HuH-7.5 (cell line): Measurements from ENCODE around the gene FBXL15.

Experiments
- DNase-seq: peaks from one replicate; pipeline ENCODE4 v3.0.0; 2011; ENCODE audit warnings: low spot score

Gene FBXL15

DNA sequence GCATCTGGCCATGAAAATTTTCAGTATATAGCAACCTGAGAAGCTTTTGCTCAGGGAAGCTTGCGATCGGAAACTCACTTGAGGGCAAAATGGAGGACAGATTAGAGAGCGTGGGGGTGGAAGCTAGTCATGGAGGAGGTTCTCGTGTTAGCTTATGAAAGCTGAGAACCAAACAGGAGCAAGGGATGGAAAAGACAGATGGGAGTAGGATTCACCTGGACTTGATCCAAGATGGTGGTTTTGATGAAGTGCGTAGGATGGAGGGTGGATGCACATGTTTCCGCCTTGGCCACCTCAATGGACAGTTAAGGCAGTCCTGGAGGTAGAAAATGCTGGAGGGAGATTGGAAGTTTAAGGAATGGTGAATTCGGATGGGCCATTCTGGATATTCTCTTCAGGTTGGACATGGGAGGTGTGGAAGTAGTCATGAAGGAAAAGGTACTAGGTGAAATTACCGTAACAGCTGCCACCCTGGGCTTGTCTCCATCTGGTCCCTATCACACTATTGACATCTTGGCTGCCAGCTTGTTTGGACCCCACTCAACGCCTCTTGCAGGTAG is 37.0 kb downstream of the FBXL15 start:
- DNase-seq = no peak

DNA sequence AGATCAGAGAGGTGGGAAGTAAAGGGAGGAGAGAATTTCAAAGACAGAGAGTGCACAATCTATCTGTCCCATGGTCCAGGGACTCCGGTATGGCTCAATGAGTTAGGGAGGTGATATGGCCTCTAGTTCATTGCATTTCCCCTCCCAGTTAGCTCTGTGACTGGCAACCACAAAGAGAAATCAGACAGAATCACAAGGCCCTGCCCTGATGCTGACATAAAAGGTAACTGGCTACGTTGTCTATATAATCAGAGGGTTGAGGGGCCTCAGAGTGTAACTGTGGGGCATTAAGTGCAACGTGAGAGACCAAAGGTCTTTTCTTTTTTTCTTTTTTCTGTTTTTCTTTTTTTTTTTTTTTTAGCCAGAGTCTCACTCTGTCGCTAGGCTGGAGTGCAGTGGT is 38.0 kb downstream of the FBXL15 start:
- DNase-seq = no peak

GRCh38 chr10:102460836-102461186 is 40.2 kb downstream of the FBXL15 start:
- no peak for DNase-seq

- peak; percentile 97 for DNase-seq
These were observed 40.8 kb downstream of the FBXL15 start for GRCh38 chr10:102461187-102462054.

DNA sequence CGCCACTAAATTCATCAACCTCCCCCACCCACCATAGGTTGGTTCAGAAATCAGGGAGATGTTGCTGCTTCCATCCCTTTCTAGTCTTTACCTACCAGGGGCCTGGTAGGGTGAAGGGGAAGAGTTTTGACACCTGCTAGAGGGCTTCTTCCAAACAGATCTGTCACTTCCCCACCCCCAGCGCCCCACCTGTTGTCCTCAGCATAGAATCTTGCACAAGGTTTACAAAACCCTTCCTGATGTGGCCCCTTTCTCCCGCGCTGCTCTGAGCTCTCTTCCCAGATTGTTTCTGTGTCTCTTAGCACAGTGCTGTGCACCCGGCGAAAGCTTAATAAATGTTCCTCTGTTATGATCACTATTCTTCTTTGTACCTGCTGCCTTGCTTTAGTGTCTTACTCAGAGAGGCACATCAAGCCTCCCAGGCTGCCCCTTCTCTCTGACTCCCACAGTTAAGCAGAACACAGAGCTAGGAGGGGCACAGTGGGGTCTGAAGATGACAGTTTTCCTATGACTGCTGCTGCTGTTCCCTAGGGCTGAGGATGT is 41.9 kb downstream of the FBXL15 start:
- no peak for DNase-seq

GRCh38 chr10:102463983-102464382 is 43.3 kb downstream of the FBXL15 start:
- no peak for DNase-seq

DNA sequence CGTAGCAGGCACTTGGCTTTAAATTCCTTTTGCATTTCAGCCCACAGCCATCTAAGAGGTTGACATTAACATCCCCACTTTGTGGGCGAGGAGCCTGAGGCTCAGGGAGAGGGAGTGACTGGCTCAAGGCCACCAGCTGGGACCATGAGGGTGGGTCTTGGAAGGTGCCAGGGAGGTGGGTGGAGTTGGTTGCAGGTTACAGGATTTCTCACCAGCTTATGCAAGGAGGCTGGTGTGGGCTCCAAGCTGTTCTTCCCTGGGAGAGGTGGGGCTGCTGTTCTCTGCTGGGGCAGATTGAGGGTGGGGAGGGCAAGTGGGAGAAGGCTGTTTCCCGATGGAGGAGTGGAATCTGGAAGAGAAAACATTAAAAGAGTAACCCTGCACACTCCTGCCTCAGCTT is 44.8 kb downstream of the FBXL15 start:
- DNase-seq = no peak

GRCh38 chr10:102467318-102467717 is 46.7 kb downstream of the FBXL15 start:
- no peak for DNase-seq

DNA sequence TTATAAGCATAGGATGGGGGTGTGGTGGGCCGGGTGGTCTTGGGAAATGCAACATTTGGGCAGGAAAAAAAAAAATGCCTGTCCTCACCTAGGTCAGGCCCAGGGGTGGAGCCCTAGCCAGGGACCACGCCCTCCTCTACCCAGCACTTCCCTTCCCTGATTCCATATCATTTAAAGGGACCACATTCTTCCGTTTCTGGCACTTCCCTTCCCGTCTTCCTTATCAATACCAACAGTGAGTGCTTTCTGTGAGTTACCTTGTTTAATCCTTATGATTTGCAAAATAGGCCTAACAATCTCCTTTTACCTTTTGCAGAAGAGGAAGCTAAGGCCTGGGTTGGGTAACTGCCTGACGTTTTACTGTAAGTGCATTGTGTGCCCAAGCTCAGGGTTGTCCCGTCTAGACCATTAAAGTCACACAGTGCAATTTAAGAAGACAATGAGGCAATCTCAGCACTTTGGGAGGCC is 47.4 kb downstream of the FBXL15 start:
- DNase-seq = no peak

DNA sequence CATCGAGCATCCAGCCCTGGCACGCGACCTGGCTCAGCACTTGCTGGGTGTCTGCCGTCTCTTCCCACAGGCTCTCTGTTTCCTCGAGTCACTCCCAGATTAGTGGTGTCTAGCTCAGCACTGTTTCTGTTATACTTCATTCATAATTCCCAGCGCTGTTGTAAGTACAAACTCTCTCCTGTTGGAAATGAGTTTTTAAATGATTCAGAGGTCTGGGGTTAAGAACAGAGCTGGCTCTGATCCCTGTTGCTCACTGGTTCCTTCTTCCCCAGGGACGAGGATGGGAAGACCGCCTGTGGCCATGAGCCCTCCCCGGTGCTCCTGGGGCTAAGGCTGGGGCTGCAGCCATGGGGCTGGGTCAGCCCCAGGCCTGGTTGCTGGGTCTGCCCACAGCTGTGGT is 48.0 kb downstream of the FBXL15 start:
- DNase-seq = no peak

DNA sequence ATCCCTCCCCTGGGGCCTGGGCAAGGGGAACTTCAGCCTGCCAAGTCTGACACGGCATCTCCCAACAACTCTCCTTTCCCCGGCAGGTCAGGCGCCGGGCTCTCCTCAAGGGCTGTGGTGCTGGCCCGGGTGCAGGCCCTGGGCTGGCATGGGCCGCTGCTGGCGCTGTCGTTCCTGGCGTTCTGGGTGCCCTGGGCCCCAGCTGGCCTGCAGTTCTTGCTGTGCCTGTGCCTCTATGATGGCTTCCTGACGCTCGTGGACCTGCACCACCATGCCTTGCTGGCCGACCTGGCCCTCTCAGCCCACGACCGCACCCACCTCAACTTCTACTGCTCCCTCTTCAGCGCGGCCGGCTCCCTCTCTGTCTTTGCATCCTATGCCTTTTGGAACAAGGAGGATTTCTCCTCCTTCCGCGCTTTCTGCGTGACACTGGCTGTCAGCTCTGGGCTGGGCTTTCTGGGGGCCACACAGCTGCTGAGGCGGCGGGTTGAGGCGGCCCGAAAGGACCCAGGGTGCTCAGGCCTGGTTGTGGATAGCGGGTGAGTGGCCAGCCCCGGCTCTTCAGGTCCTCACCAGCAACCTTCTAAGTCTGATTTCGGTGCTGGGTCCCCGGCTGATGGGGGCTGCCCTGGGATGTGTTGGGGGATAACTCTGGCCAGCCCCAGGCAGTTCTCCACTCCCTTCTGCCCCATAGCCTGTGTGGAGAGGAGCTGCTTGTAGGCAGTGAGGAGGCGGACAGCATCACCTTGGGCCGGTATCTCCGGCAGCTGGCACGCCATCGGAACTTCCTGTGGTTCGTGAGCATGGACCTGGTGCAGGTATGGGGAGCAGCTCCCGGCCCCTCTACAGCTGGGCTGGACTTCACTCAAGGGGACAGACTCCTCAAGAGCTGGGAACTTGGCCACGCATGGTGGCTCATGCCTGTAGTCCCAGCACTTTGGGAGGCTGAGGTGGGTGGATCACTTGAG is 50.2 kb downstream of the FBXL15 start:
- DNase-seq = no peak
